ENCODE results near the gene PDE9A. TPM values are rescaled to one million over a fixed set of nuclear protein-coding genes. Genes with fewer than 3 reads are reported as not detected.

PDE9A gene
- total RNA-seq, 4 donors from 2014 or later = 2.9 to 16.9 (median 7.0) TPM

DNA sequence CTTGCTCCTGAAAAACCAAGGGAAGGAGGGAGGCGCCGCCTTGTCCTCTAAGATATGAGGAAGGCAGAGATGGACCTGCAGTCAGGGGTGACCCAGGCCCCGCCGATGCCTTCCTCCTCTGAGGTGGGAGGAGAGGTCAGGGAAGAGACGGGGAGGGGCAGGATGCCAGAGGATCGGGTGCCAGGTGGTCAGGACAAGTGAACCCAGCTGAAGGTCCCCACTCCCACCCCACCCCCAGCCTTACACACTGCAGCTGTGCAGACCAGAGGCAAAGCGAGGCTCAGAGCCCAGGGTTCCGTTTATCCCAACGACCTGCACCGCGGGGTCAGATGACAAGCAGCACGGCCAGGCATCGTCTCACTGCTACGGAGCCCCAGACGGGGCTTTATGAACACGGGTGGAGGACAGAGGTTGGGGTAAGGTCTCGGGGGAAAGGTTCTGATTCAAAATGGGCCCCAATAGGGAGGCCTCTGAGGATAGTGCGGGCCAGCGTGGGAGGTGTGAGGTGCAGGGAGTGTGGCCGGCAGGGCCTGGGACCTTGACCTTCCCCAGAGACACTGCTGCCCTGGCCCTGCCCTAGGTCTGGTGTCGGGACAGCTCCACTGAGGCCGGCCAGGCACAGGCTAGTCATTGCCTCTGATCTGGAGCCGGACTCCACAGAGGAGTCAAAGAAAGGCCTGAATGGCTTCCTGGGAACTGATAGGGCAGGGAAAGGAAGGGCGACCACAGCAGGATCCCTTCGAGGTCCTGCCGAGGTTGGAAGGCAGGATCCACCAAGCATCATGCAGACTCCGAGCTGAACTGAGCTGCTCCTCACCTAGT lies 113.5 kb downstream of the PDE9A start:
- DNase-seq (ENCODE audit: low spot score) = no peak
- no peak for ATAC-seq (ENCODE audit: low FRiP score)
- no peak for TF ChIP-seq CTCF (IDR thresholded peaks at IDR 0.05)

- ATAC-seq (ENCODE audit: low FRiP score) = no peak
- no peak for TF ChIP-seq CTCF (IDR thresholded peaks at IDR 0.05)
- DNase-seq (ENCODE audit: low spot score) = no peak
Observed at GRCh38 chr21:42767561-42767835, 114.1 kb downstream of the PDE9A start.

GRCh38 chr21:42768324-42769121 lies 115.1 kb downstream of the PDE9A start:
- DNase-seq (ENCODE audit: low spot score) (no peak), ATAC-seq (ENCODE audit: low FRiP score) (no peak)
- no peak for TF ChIP-seq CTCF (IDR thresholded peaks at IDR 0.05)

GRCh38 chr21:42769183-42769819 lies 115.9 kb downstream of the PDE9A start:
- TF ChIP-seq CTCF (IDR thresholded peaks at IDR 0.05) = no peak
- ATAC-seq (ENCODE audit: low FRiP score) (no peak), DNase-seq (ENCODE audit: low spot score) (no peak)

- ATAC-seq (ENCODE audit: low FRiP score) = no peak
- no peak for TF ChIP-seq CTCF (IDR thresholded peaks at IDR 0.05)
- DNase-seq (ENCODE audit: low spot score) = no peak
Observed at GRCh38 chr21:42769820-42770716, 116.6 kb downstream of the PDE9A start.

DNA sequence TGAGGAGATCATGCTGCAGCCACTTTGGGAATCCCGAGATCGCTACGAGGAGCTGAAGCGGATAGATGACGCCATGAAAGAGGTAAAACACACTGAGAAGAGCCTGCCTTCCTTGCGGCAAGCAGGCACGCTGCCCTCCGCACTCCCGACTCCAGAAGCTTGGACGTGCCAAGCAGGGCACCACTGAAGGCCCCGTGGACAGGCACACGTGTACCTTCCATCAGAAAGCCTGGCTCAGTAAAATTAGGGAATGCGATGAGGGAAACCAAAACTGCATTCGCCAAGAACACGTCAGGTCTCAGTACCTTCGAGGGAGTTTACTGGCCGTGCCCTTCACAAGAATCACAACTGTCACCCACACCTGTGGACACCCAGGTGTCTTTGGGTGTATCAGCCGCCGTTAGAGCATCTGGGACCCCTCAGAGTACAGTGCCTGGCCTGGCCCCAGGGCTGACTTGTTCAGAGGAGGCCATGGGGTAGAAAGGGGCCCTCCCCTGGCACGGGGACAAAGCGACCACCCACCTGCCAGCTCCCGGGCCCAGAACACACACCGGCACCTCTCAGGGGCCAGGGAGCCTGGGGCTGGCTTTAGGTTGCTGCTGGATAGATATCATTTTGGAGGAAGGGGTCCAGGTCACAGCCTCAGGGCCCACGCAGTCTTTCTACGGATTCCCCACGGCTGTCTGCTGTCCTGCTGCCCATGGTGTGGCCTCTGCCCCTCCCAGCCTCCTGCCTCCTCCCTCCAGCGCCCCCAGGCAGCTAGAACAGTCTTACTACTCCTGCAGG lies 117.5 kb downstream of the PDE9A start:
- TF ChIP-seq CTCF (IDR thresholded peaks at IDR 0.05) = no peak
- ATAC-seq (ENCODE audit: low FRiP score) (no peak), DNase-seq (ENCODE audit: low spot score) (no peak)
